ENCODE data around the gene TOR2A.

Gene TOR2A

GRCh38 chr9:127698985-127699670 is 36.0 kb downstream of the TOR2A start:
- DNase-seq (ENCODE audit: low spot score) = peak; percentile 98

GRCh38 chr9:127698386-127698785 is 36.7 kb downstream of the TOR2A start:
- no peak for DNase-seq (ENCODE audit: low spot score)

GRCh38 chr9:127697575-127697974 is 37.5 kb downstream of the TOR2A start:
- DNase-seq (ENCODE audit: low spot score) = no peak

- peak; percentile 48 for DNase-seq (ENCODE audit: low spot score)
Measured at GRCh38 chr9:127694890-127695720, 40.0 kb downstream of the TOR2A start.

- no peak for DNase-seq (ENCODE audit: low spot score)
Measured at GRCh38 chr9:127693697-127694096, 41.4 kb downstream of the TOR2A start.

- DNase-seq (ENCODE audit: low spot score) = no peak
Measured at GRCh38 chr9:127693143-127693542, 42.0 kb downstream of the TOR2A start.

GRCh38 chr9:127692071-127692470 is 43.0 kb downstream of the TOR2A start:
- DNase-seq (ENCODE audit: low spot score) = no peak

GRCh38 chr9:127690735-127691134 is 44.4 kb downstream of the TOR2A start:
- DNase-seq (ENCODE audit: low spot score) = no peak

- DNase-seq (ENCODE audit: low spot score) = no peak
Measured at GRCh38 chr9:127689329-127690000, 45.6 kb downstream of the TOR2A start.

GRCh38 chr9:127686461-127687393 is 48.4 kb downstream of the TOR2A start:
- no peak for DNase-seq (ENCODE audit: low spot score)

GRCh38 chr9:127684576-127684975 is 50.5 kb downstream of the TOR2A start:
- peak; percentile 79 for DNase-seq (ENCODE audit: low spot score)

- DNase-seq (ENCODE audit: low spot score) = peak; percentile 76
Measured at GRCh38 chr9:127683723-127684122, 51.4 kb downstream of the TOR2A start.

GRCh38 chr9:127682351-127683136 is 52.5 kb downstream of the TOR2A start:
- DNase-seq (ENCODE audit: low spot score) = no peak

Measured in AG20443 (cell line).